Endothelial cell of umbilical vein (primary cell): ENCODE results near the gene TTC34. TPM values are rescaled to one million over a fixed set of nuclear protein-coding genes. Genes with fewer than 3 reads are reported as not detected.

ENCODE experiments used
- BruUV-seq: library from RNA; stranded (reverse); fragments of 400-500 nt; replicated peaks from 2 replicates; lab custom pipeline; 2021; lab: Mats Ljungman, UMichigan
- CTCF ChIA-PET: fragments of 300-600, 350-600 bp; sonication (Branson Sonifier 250); formaldehyde crosslinking; loops from one replicate; lab custom pipeline; 2021; ENCODE audit warnings: antibody characterized with exemption, inconsistent platforms; lab: Charles Lee
- POLR2A ChIA-PET: fragments of 300-600, 350-600 bp; sonication (Branson Sonifier 250); formaldehyde crosslinking; loops from one replicate; lab custom pipeline; 2021; ENCODE audit warnings: antibody characterized with exemption, inconsistent platforms; lab: Charles Lee
- DNase-seq: peaks from one replicate; pipeline ENCODE4 v3.0.0-alpha.2; 2011; ENCODE audit warnings: low read depth, low spot score
- FAIRE-seq: peaks from 2 replicates; lab custom pipeline; 2011; peaks lifted over from hg19 to GRCh38; lab: Jason Lieb, UNC
- H2AFZ ChIP-seq: 2 replicates; pipeline ENCODE4 v1.6.0; 2012; ENCODE audit warnings: low read depth, low read length, control low read depth, inconsistent platforms
- H3K27ac ChIP-seq: 2 replicates; pipeline ENCODE4 v1.5.1; 2011; ENCODE audit warnings: low read depth, mild to moderate bottlenecking, control low read depth, low read length, moderate library complexity; ENCODE audit not compliant: insufficient read depth
- H3K27me3 ChIP-seq, 2 experiments: 2 replicates each; pipeline versions ENCODE4 v1.6.0 to v1.6.1; 2011; ENCODE audit warnings: low read length in 2 of 2, mixed read lengths in 1 of 2; ENCODE audit not compliant: control insufficient read depth in 2 of 2, insufficient read depth in 2 of 2
- H3K36me3 ChIP-seq, 2 experiments: 2 replicates in 1 of 2; 3 replicates in 1 of 2; pipeline ENCODE4 v1.5.1; 2011; ENCODE audit warnings: low read length in 2 of 2, mild to moderate bottlenecking in 1 of 2, moderate library complexity in 1 of 2; ENCODE audit not compliant: control insufficient read depth in 2 of 2, insufficient read depth in 2 of 2; ENCODE audit errors: extremely low read depth in 1 of 2
- H3K4me1 ChIP-seq: 3 replicates; pipeline ENCODE4 v1.5.1; 2011; ENCODE audit warnings: mild to moderate bottlenecking, low read length; ENCODE audit not compliant: control insufficient read depth, insufficient read depth; ENCODE audit errors: extremely low read depth
- H3K4me2 ChIP-seq: 2 replicates; pipeline ENCODE4 v1.6.1; 2011; ENCODE audit warnings: low read length, control low read depth, mixed read lengths; ENCODE audit not compliant: insufficient read depth
- H3K4me3 ChIP-seq, 3 experiments: fragments of 200-600 bp in 1 of 3; sonication (generic), shearing (Covaris generic) in 1 of 3; replicated peaks in 1 of 3; 2 replicates each; pipeline ENCODE4 v1.5.1; 2011 to 2016; ENCODE audit warnings: control low read depth in 3 of 3, low read length in 3 of 3, mild to moderate bottlenecking in 2 of 3, inconsistent platforms in 1 of 3, low read depth in 1 of 3, moderate library complexity in 1 of 3; ENCODE audit not compliant: insufficient read depth in 1 of 3
- H3K79me2 ChIP-seq: 2 replicates; pipeline ENCODE4 v1.6.0; 2012; ENCODE audit warnings: low read length, inconsistent platforms; ENCODE audit not compliant: control insufficient read depth, insufficient read depth
- H3K9ac ChIP-seq: replicated peaks from 2 replicates; pipeline ENCODE3; 2011; ENCODE audit warnings: low read length, control low read depth; ENCODE audit not compliant: insufficient read depth; ENCODE audit errors: extremely low read depth
- H3K9me1 ChIP-seq: replicated peaks from 3 replicates; pipeline ENCODE4 v1.6.0; 2011; ENCODE audit warnings: mild to moderate bottlenecking, low read length; ENCODE audit not compliant: control insufficient read depth, insufficient read depth; ENCODE audit errors: extremely low read depth
- H3K9me3 ChIP-seq: replicated peaks from 2 replicates; pipeline ENCODE4 v1.5.1; 2012; ENCODE audit warnings: low read length, inconsistent platforms; ENCODE audit not compliant: control insufficient read depth, insufficient read depth
- H4K20me1 ChIP-seq: replicated peaks from 2 replicates; pipeline ENCODE3; 2011; ENCODE audit warnings: mild to moderate bottlenecking, low read length; ENCODE audit not compliant: control insufficient read depth, insufficient read depth; ENCODE audit errors: extremely low read depth
- CTCF ChIP-seq, 2 donors: IDR thresholded peaks; 1 replicate in 1 of 2; 2 replicates in 1 of 2; pipeline ENCODE4 v1.5.1; 2011; ENCODE audit warnings: low read length in 2 of 2, mild to moderate bottlenecking in 2 of 2, moderate library complexity in 2 of 2, control low read depth in 1 of 2, inconsistent platforms in 1 of 2, low read depth in 1 of 2; ENCODE audit not compliant: insufficient read depth in 1 of 2; ENCODE audit errors: extremely low read depth in 1 of 2
- EZH2 ChIP-seq: IDR thresholded peaks from 2 replicates; pipeline ENCODE4 v1.6.1; 2012; ENCODE audit warnings: borderline replicate concordance, low read depth, mild to moderate bottlenecking, moderate library complexity, low read length, inconsistent platforms; ENCODE audit not compliant: severe bottlenecking
- FOS ChIP-seq: IDR thresholded peaks from 2 replicates; pipeline ENCODE4 v1.6.1; 2011; ENCODE audit warnings: mild to moderate bottlenecking, low read length, moderate library complexity, borderline replicate concordance; ENCODE audit not compliant: insufficient read depth
- GATA2 ChIP-seq: IDR thresholded peaks from 2 replicates; pipeline ENCODE4 v1.7.0; 2011; ENCODE audit warnings: low read depth, mild to moderate bottlenecking, moderate library complexity, mixed read lengths, low read length; ENCODE audit not compliant: insufficient read length, insufficient read depth
- JUN ChIP-seq: IDR thresholded peaks from 2 replicates; pipeline ENCODE4 v1.6.1; 2011; ENCODE audit warnings: borderline replicate concordance, low read depth; ENCODE audit not compliant: insufficient read length, insufficient read depth
- MAX ChIP-seq: IDR thresholded peaks from 2 replicates; pipeline ENCODE4 v1.6.1; 2011; ENCODE audit not compliant: insufficient read depth, insufficient read length
- MYC ChIP-seq: IDR thresholded peaks from one replicate; pipeline ENCODE4 v1.6.1; 2011; ENCODE audit warnings: mild to moderate bottlenecking, low read depth, low read length
- POLR2A ChIP-seq: IDR thresholded peaks from 2 replicates; pipeline ENCODE4 v1.6.1; 2012; ENCODE audit warnings: low read depth, mild to moderate bottlenecking, control low read depth, low read length
- POLR2AphosphoS5 ChIP-seq: IDR thresholded peaks from 2 replicates; pipeline ENCODE4 v1.6.1; 2012; ENCODE audit warnings: low read depth, mild to moderate bottlenecking, control low read depth, low read length, moderate library complexity; ENCODE audit not compliant: insufficient read depth
- dilution Hi-C: fragments of 300-500 bp; cut with MboI; formaldehyde crosslinking; loops from one replicate; pipeline ENCODE4 v1.15.0; 2019; ENCODE audit warnings: low sequenced_read_pairs; ENCODE audit not compliant: extremely low pct_ligation_motif_present
- intact Hi-C: fragments of 100-400 bp; cut with micrococcal nuclease; formaldehyde crosslinking; loops from one replicate; pipeline ENCODE4 v1.10.0; 2022
- polyA plus RNA-seq, 4 experiments: library from polyadenylated mRNA; depleted of rRNA in 3 of 4; stranded (reverse) in 3 of 4; unstranded in 1 of 4; fragments of >200 nt; gene quantifications; 2 replicates each; pipeline versions ENCODE4 v1.2.1 to v1.2.3, GENCODE V29; 2011 to 2012; ENCODE audit warnings: missing spikeins in 1 of 4
- total RNA-seq: library from RNA; stranded (reverse); gene quantifications from 2 replicates; pipeline ENCODE4 v1.2.3, GENCODE V29; 2021

Gene TTC34
- total and polyA plus RNA-seq, 2 donors (not counting 3 experiments of a cell fraction or from before 2014, with no cell fraction given): 0.08 to 0.77 TPM

GRCh38 chr1:2833454-2834145 lies 32.1 kb upstream of the TTC34 start:
- ChIA-PET POLR2A (no interaction called here), CTCF (no interaction called here)
- Histone ChIP-seq H3K79me2 (no peaks in the 10 kb centered on the region), H2AFZ (no peak overlapping the region), H3K9me3 (peaks cover 2% of the 10 kb centered on the region), H3K4me3 (no peak overlapping the region), H3K9ac (no peak overlapping the region), H3K9me1 (no peaks in the 10 kb centered on the region), H3K27ac (no peak overlapping the region), H3K27me3 (no peaks in the 10 kb centered on the region), H4K20me1 (no peaks in the 10 kb centered on the region), H3K4me2 (no peak overlapping the region), H3K4me1 (no peaks in the 10 kb centered on the region), H3K36me3 (no peaks in the 10 kb centered on the region)
- no TSS peak for BruUV-seq
- DNase-seq: no peak
- dilution Hi-C loops (no loop called here), intact Hi-C loops (no loop called here)
- no peak for TF ChIP-seq POLR2A
- TF ChIP-seq MYC: no peak
- no peak for TF ChIP-seq MAX
- TF ChIP-seq GATA2: no peak
- TF ChIP-seq EZH2: no peak
- no peak for TF ChIP-seq JUN
- no peak for TF ChIP-seq CTCF (IDR thresholded peaks at IDR 0.05; ENCODE audit: extremely low read depth in 1 of 2, insufficient read depth in 1 of 2, low read depth in 1 of 2, low read length in 2 of 2)
- TF ChIP-seq FOS: no peak
- no peak for TF ChIP-seq POLR2AphosphoS5
- FAIRE-seq: no peak
